CD4-positive, alpha-beta memory T cell (primary cell): ENCODE results near the gene PRSS36. TPM values are rescaled to one million over a fixed set of nuclear protein-coding genes. Genes with fewer than 3 reads are reported as not detected.
A peak's percentile ranks its signal among the peaks of the same experiment; 100 is the strongest.

ENCODE experiments used
- CTCF ChIA-PET: fragments of 350-600 bp; sonication (Branson Sonifier 250); formaldehyde crosslinking; loops from one replicate; lab custom pipeline; 2021; ENCODE audit warnings: inconsistent platforms; ENCODE audit not compliant: partially characterized antibody; lab: Charles Lee
- POLR2A ChIA-PET: fragments of 350-600 bp; sonication (Branson Sonifier 250); formaldehyde crosslinking; loops from one replicate; lab custom pipeline; 2021; ENCODE audit not compliant: partially characterized antibody; lab: Charles Lee
- DNase-seq, 5 donors: peaks; one replicate each; pipeline versions ENCODE4 v3.0.0 to v3.0.0-alpha.2; 2020 to 2022; ENCODE audit warnings: mixed read lengths in 1 of 5
- H3K27ac ChIP-seq: one replicate; pipeline ENCODE4 v1.7.0; 2013; ENCODE audit warnings: low read depth, low read length
- H3K27me3 ChIP-seq: 2 replicates; pipeline ENCODE4 v1.7.0; 2013; ENCODE audit warnings: mild to moderate bottlenecking, low read length, moderate library complexity; ENCODE audit not compliant: insufficient read depth
- H3K36me3 ChIP-seq: 2 replicates; pipeline ENCODE4 v1.7.0; 2013; ENCODE audit warnings: mild to moderate bottlenecking, low read length, moderate library complexity; ENCODE audit not compliant: insufficient read depth
- H3K4me1 ChIP-seq: 2 replicates; pipeline ENCODE4 v1.7.0; 2013; ENCODE audit warnings: mild to moderate bottlenecking, low read length, moderate library complexity; ENCODE audit not compliant: insufficient read depth
- H3K4me3 ChIP-seq, 2 donors: one replicate each; pipeline ENCODE4 v1.7.0; 2013; ENCODE audit warnings: low read length in 2 of 2, mild to moderate bottlenecking in 1 of 2
- H3K9me3 ChIP-seq, 2 donors: one replicate each; pipeline ENCODE4 v1.7.0; 2013; ENCODE audit warnings: low read length in 2 of 2, control low read depth in 1 of 2; ENCODE audit not compliant: control insufficient read depth in 1 of 2
- H3K27ac Mint-ChIP-seq, 7 donors: one replicate each; pipeline ENCODE4 v1.8.0; 2020 to 2021; ENCODE audit warnings: mixed read lengths in 7 of 7, mild to moderate bottlenecking in 6 of 7, inconsistent platforms in 3 of 7, moderate library complexity in 3 of 7
- H3K27me3 Mint-ChIP-seq, 2 donors: one replicate each; pipeline ENCODE4 v1.8.0; 2020 to 2021; ENCODE audit warnings: mixed read lengths in 2 of 2
- H3K36me3 Mint-ChIP-seq, 2 donors: one replicate each; pipeline ENCODE4 v1.8.0; 2020 to 2021; ENCODE audit warnings: mixed read lengths in 2 of 2, inconsistent platforms in 1 of 2, mild to moderate bottlenecking in 1 of 2
- H3K4me1 Mint-ChIP-seq, 4 donors: one replicate each; pipeline ENCODE4 v1.8.0; 2020 to 2021; ENCODE audit warnings: mixed read lengths in 4 of 4, mild to moderate bottlenecking in 1 of 4
- H3K4me3 Mint-ChIP-seq, 8 donors: one replicate each; pipeline ENCODE4 v1.8.0; 2020 to 2021; ENCODE audit warnings: mixed read lengths in 8 of 8, mild to moderate bottlenecking in 7 of 8, moderate library complexity in 6 of 8, inconsistent platforms in 3 of 8
- H3K9me3 Mint-ChIP-seq, 8 donors: one replicate each; pipeline ENCODE4 v1.8.0; 2020 to 2021; ENCODE audit warnings: mixed read lengths in 8 of 8, mild to moderate bottlenecking in 5 of 8, inconsistent platforms in 3 of 8, moderate library complexity in 1 of 8
- intact Hi-C: fragments of 100-400 bp; cut with micrococcal nuclease; formaldehyde crosslinking; loops from one replicate; pipeline ENCODE4 v1.15.1; 2023
- polyA plus RNA-seq, 2 donors: library from polyadenylated mRNA; unstranded; fragments of 300-500 nt; fragmentation: Illumina TruSeq; gene quantifications; one replicate each; pipeline ENCODE4 v1.2.3, GENCODE V29; 2021
- total RNA-seq, 2 experiments: library from RNA; stranded (reverse); gene quantifications; one replicate each; pipeline ENCODE4 v1.2.3, GENCODE V29; 2021

Gene PRSS36
- total and polyA plus RNA-seq, 4 experiments from 2014 or later: 0.33 to 0.94 (median 0.57) TPM

GRCh38 chr16:31110106-31111034 is 39.5 kb downstream of the PRSS36 start:
- ChIA-PET POLR2A (interaction anchor here (0.7 to 3.0 kb wide), 3 partner anchors 7 to 70 kb away, joined by 3 to 15 read pairs (median 8); partner anchors contain the start of genes FUS and KAT8), CTCF (interaction anchor here (3.1 kb wide), 1 partner anchor 32 kb away, joined by 10 read pairs; no protein-coding TSS in a partner anchor)
- Histone ChIP-seq H3K27me3 (no peaks in the 10 kb centered on the region), H3K4me1 (peaks cover 20% of the 10 kb centered on the region), H3K4me3 (no peak overlapping the region), H3K9me3 (no peaks in the 10 kb centered on the region), H3K36me3 (peaks cover 6% of the 10 kb centered on the region), H3K27ac (no peak overlapping the region)
- Mint-ChIP-seq H3K27me3 (no peaks in the 10 kb centered on the region), H3K27ac (peak overlapping the region in 3 of 7 donors; percentile 56 to 70 (median 59)), H3K9me3 (peaks cover 0 to 2% (median 0%) of the 10 kb centered on the region in 8 donors), H3K4me1 (peaks cover 8 to 23% (median 15%) of the 10 kb centered on the region in 4 donors), H3K4me3 (peak overlapping the region in 7 of 8 donors; percentile 26 to 74 (median 57)), H3K36me3 (peaks cover 3 to 20% of the 10 kb centered on the region in 2 donors)
- no peak for DNase-seq
- intact Hi-C loops: no loop called here

GRCh38 chr16:31109622-31110021 is 40.2 kb downstream of the PRSS36 start:
- POLR2A ChIA-PET: interaction anchor here (1.6 to 3.0 kb wide), 2 partner anchors 8 to 71 kb away, joined by 8 to 15 read pairs; partner anchors contain the start of genes FUS and KAT8
- Histone ChIP-seq H3K27ac (no peak overlapping the region), H3K9me3 (no peaks in the 10 kb centered on the region), H3K27me3 (no peaks in the 10 kb centered on the region), H3K36me3 (peaks cover 6% of the 10 kb centered on the region), H3K4me1 (peaks cover 20% of the 10 kb centered on the region), H3K4me3 (no peak overlapping the region)
- H3K36me3 Mint-ChIP-seq: peaks cover 3 to 20% of the 10 kb centered on the region in 2 donors
- H3K4me1 Mint-ChIP-seq: peaks cover 8 to 23% (median 15%) of the 10 kb centered on the region in 4 donors
- peak overlapping the region; percentile 64 to 92 (median 82) for H3K27ac Mint-ChIP-seq
- intact Hi-C loops: no loop called here
- no peak for DNase-seq
- no peaks in the 10 kb centered on the region for H3K27me3 Mint-ChIP-seq
- CTCF ChIA-PET: interaction anchor here (3.1 kb wide), 1 partner anchor 32 kb away, joined by 10 read pairs; no protein-coding TSS in a partner anchor
- peaks cover 0 to 2% (median 0%) of the 10 kb centered on the region in 8 donors for H3K9me3 Mint-ChIP-seq
- H3K4me3 Mint-ChIP-seq: peak overlapping the region; percentile 74 to 86 (median 84)

GRCh38 chr16:31108794-31109558 is 40.9 kb downstream of the PRSS36 start:
- H3K9me3 ChIP-seq: no peaks in the 10 kb centered on the region
- ChIA-PET POLR2A (interaction anchor here (3.0 kb wide), 1 partner anchor 9 kb away, joined by 15 read pairs; the partner anchor contains the start of gene KAT8), CTCF (interaction anchor here (3.1 kb wide), 1 partner anchor 33 kb away, joined by 10 read pairs; no protein-coding TSS in a partner anchor)
- H3K36me3 Mint-ChIP-seq: peaks cover 3 to 20% of the 10 kb centered on the region in 2 donors
- peak overlapping the region in 5 of 7 donors; percentile 64 to 92 (median 83) for H3K27ac Mint-ChIP-seq
- peaks cover 20% of the 10 kb centered on the region for H3K4me1 ChIP-seq
- H3K27ac ChIP-seq: peak overlapping the region; percentile 75
- no peak for DNase-seq
- H3K4me3 Mint-ChIP-seq: peak overlapping the region; percentile 74 to 86 (median 84)
- H3K36me3 ChIP-seq: peaks cover 6% of the 10 kb centered on the region
- H3K4me1 Mint-ChIP-seq: peaks cover 8 to 23% (median 15%) of the 10 kb centered on the region in 4 donors
- peak overlapping the region; percentile 14 to 83 for H3K4me3 ChIP-seq
- H3K27me3 ChIP-seq: no peaks in the 10 kb centered on the region
- H3K9me3 Mint-ChIP-seq: peaks cover 0 to 2% (median 0%) of the 10 kb centered on the region in 8 donors
- intact Hi-C loops: no loop called here
- no peaks in the 10 kb centered on the region for H3K27me3 Mint-ChIP-seq

DNA sequence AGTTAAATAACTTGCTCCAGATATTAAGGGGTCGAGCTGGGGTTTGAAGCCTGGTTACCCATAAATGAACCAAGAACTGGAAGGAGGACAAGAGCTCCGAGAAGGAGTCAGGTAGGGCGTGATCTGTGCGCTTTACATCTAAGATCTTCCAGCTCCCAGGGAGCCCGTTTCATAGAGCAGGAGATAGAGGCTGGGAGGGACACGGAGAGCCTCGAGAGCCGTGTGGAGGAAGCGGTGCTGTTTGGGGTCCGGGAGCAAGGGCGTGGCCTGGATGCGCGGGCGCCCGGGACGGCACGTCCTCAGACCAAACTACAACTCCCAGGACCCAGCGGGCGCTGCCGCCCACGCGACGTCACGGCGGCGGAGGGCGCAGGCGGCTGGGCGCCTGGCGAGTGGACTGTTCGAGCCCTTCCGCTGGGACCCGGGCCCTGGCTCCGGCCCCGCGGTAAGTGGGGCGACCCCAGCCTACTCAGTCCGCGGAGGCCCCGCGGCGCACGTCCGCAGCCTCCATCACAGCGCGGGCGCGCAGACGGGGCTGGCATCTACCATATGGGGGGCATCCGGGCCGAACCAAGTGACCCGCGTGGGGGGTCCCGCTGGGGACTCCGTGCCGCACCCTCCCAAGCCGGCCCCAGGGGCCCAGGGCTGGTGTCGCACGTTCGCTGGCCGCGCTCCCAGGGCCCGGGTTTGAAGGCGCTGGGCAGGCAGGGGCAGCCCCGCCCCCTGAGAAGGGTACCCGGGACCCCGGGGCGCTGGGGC is 41.7 kb downstream of the PRSS36 start, which contains the start of gene BCKDK:
Gene BCKDK, plus strand, starts transcription at position 352 of the 759 bp plus-strand sequence. CDS start 838 bp downstream, outside the sequence.
- peaks cover 3 to 20% of the 10 kb centered on the region in 2 donors for H3K36me3 Mint-ChIP-seq
- peaks cover 8 to 23% (median 15%) of the 10 kb centered on the region in 4 donors for H3K4me1 Mint-ChIP-seq
- no peaks in the 10 kb centered on the region for H3K9me3 ChIP-seq
- H3K27ac ChIP-seq: peak within 1 kb of the TSS; percentile 75
- H3K4me3 ChIP-seq: peak within 1 kb of the TSS; percentile 14 to 83
- no peaks in the 10 kb centered on the region for H3K9me3 Mint-ChIP-seq
- peak within 1 kb of the TSS; percentile 83 to 90 (median 87) for H3K4me3 Mint-ChIP-seq
- H3K4me1 ChIP-seq: peaks cover 20% of the 10 kb centered on the region
- H3K27me3 Mint-ChIP-seq: no peaks in the 10 kb centered on the region
- H3K36me3 ChIP-seq: peaks cover 6% of the 10 kb centered on the region
- H3K27ac Mint-ChIP-seq: peak within 1 kb of the TSS; percentile 79 to 94 (median 85)
- ChIA-PET POLR2A (interaction anchor here (0.5 to 3.0 kb wide), 6 partner anchors 9 to 93 kb away, joined by 3 to 15 read pairs (median 3); partner anchors contain the start of genes FUS, KAT8, ZNF646 and ZNF668), CTCF (interaction anchor here (0.7 to 1.1 kb wide), 2 partner anchors 22 to 34 kb away, joined by 3 to 4 read pairs; no protein-coding TSS in a partner anchor)
- DNase-seq: peak; percentile 43 to 52 (median 44)
- H3K27me3 ChIP-seq: no peaks in the 10 kb centered on the region
- intact Hi-C loops: no loop called here

DNA sequence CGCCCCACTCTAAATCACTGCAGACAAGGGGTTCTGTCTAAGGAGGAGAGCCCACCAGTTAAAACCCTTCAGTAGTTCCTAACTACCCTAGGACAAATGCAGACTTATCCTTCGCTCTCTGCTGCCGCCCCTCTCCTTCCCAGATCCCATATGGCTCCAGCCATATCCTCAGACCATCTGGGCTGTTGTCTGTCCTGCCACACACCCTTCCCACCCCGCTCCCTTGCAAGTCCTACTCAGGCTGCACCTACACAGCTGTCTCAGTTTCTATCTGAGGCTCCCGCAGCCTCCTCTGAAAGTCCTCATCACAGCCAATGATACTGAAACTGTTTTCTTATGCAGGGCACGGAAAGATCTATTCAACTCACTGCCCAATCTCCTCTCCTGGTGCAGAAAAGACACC is 42.4 kb downstream of the PRSS36 start:
- peak overlapping the region in 6 of 7 donors; percentile 48 to 94 (median 85) for H3K27ac Mint-ChIP-seq
- Histone ChIP-seq H3K27me3 (no peaks in the 10 kb centered on the region), H3K36me3 (peaks cover 6% of the 10 kb centered on the region), H3K4me3 (peak overlapping the region in 1 of 2 donors; percentile 14), H3K27ac (no peak overlapping the region), H3K9me3 (no peaks in the 10 kb centered on the region), H3K4me1 (peaks cover 20% of the 10 kb centered on the region)
- peaks cover 3 to 17% of the 10 kb centered on the region in 2 donors for H3K36me3 Mint-ChIP-seq
- no peaks in the 10 kb centered on the region for H3K27me3 Mint-ChIP-seq
- POLR2A ChIA-PET: interaction anchor here (0.5 to 3.0 kb wide), 6 partner anchors 10 to 94 kb away, joined by 3 to 15 read pairs (median 3); partner anchors contain the start of genes FUS, KAT8, ZNF646 and ZNF668
- intact Hi-C loops: no loop called here
- H3K9me3 Mint-ChIP-seq: no peaks in the 10 kb centered on the region
- peaks cover 8 to 23% (median 15%) of the 10 kb centered on the region in 4 donors for H3K4me1 Mint-ChIP-seq
- CTCF ChIA-PET: interaction anchor here (1.1 kb wide), 1 partner anchor 35 kb away, joined by 4 read pairs; no protein-coding TSS in a partner anchor
- DNase-seq: no peak
- H3K4me3 Mint-ChIP-seq: peak overlapping the region; percentile 83 to 90 (median 87)
